Measurements from ENCODE around the gene HSPB8.
A peak's percentile ranks its signal among the peaks of the same experiment; 100 is the strongest.

HSPB8 gene

GRCh38 chr12:119179335-119180021 lies 747 bp downstream of the HSPB8 start:
- H3K4me3 ChIP-seq (ENCODE audit: low read depth, low read length), result peak overlapping the region; percentile 63
- TF ChIP-seq CTCF (IDR thresholded peaks at IDR 0.05; ENCODE audit: low read depth, low read length), result no peak

GRCh38 chr12:119180380-119181040 lies 1.8 kb downstream of the HSPB8 start:
- no peak for TF ChIP-seq CTCF (IDR thresholded peaks at IDR 0.05; ENCODE audit: low read depth, low read length)
- peak overlapping the region; percentile 63 for H3K4me3 ChIP-seq (ENCODE audit: low read depth, low read length)

GRCh38 chr12:119181202-119181601 lies 2.5 kb downstream of the HSPB8 start:
- H3K4me3 ChIP-seq (ENCODE audit: low read depth, low read length), result peak overlapping the region; percentile 63
- no peak for TF ChIP-seq CTCF (IDR thresholded peaks at IDR 0.05; ENCODE audit: low read depth, low read length)

GRCh38 chr12:119181944-119182343 lies 3.2 kb downstream of the HSPB8 start:
- no peak overlapping the region for H3K4me3 ChIP-seq (ENCODE audit: low read depth, low read length)
- no peak for TF ChIP-seq CTCF (IDR thresholded peaks at IDR 0.05; ENCODE audit: low read depth, low read length)

GRCh38 chr12:119182701-119183493 lies 4.2 kb downstream of the HSPB8 start:
- no peak overlapping the region for H3K4me3 ChIP-seq (ENCODE audit: low read depth, low read length)
- TF ChIP-seq CTCF (IDR thresholded peaks at IDR 0.05; ENCODE audit: low read depth, low read length), result no peak

- no peak overlapping the region for H3K4me3 ChIP-seq (ENCODE audit: low read depth, low read length)
- TF ChIP-seq CTCF (IDR thresholded peaks at IDR 0.05; ENCODE audit: low read depth, low read length), result no peak
Observed at GRCh38 chr12:119183942-119184695, 5.4 kb downstream of the HSPB8 start.
